Fibroblast of villous mesenchyme (primary cell): Measurements from ENCODE around the gene IL11. TPM values are rescaled to one million over a fixed set of nuclear protein-coding genes. Genes with fewer than 3 reads are reported as not detected.
A peak's percentile ranks its signal among the peaks of the same experiment; 100 is the strongest.

Experiments used
- DNase-seq: peaks from one replicate; pipeline ENCODE4 v3.0.0-alpha.2; 2010; ENCODE audit warnings: low read depth
- H3K4me3 ChIP-seq: 2 replicates; pipeline ENCODE4 v1.5.1; 2011; ENCODE audit warnings: low read depth, mild to moderate bottlenecking, low read length
- total RNA-seq: library from RNA; depleted of rRNA; stranded (reverse); fragments of >200 nt; gene quantifications from 2 replicates; pipeline ENCODE4 v1.2.3, GENCODE V29; 2012
- TF ChIP-seq, protein P1 (sequence below): IDR thresholded peaks from 2 replicates; pipeline ENCODE4 v1.5.1; 2012; ENCODE audit warnings: low read depth, mild to moderate bottlenecking, low read length; ENCODE audit not compliant: insufficient read depth

The IL11 gene
- total RNA-seq, 1 donor = 3.0 TPM

DNA sequence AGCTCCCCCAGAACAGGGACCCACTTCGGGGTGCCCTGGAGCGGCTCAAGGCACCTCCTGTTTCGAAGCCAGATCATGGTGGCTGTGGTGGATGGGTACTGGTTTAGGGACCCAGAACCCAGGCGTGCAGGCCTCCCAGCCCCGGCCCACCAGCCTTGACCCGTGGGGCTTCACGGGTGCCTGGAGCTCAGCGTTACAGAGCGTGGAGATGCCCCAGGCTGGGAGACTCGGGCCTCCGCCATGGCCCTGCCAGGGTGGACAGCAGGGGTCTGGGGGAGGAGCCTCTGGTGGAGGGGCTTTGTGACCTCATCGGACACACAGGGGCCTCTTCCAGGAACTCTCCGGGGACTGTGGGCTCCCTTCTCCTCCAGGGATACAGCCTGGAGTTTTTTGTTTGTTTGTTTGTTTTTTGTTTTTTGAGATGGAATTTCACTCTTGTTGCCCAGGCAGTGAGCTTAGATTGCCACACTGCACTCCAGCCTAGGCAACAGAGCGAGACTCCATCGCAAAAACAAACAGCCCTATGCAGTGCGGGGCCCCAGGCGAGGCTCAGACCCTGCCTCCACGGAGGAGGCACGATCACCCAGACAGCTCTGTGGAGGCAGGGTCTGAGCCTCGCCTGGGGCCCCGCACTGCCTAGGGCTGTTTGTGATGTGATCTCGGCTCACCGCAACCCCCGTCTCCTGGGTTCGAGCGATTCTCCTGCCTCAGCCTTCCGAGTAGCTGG is 7.1 kb downstream of the IL11 start, which contains the start of gene GARIN5B:
Gene GARIN5B, minus strand, starts transcription at position 271 of the 727 bp plus-strand sequence. Its CDS starts 194 bp downstream, at position 77.
- no peak for DNase-seq
- no peak within 1 kb of the TSS for H3K4me3 ChIP-seq
- TF ChIP-seq, protein P1, sequence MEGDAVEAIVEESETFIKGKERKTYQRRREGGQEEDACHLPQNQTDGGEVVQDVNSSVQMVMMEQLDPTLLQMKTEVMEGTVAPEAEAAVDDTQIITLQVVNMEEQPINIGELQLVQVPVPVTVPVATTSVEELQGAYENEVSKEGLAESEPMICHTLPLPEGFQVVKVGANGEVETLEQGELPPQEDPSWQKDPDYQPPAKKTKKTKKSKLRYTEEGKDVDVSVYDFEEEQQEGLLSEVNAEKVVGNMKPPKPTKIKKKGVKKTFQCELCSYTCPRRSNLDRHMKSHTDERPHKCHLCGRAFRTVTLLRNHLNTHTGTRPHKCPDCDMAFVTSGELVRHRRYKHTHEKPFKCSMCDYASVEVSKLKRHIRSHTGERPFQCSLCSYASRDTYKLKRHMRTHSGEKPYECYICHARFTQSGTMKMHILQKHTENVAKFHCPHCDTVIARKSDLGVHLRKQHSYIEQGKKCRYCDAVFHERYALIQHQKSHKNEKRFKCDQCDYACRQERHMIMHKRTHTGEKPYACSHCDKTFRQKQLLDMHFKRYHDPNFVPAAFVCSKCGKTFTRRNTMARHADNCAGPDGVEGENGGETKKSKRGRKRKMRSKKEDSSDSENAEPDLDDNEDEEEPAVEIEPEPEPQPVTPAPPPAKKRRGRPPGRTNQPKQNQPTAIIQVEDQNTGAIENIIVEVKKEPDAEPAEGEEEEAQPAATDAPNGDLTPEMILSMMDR = no peak

DNA sequence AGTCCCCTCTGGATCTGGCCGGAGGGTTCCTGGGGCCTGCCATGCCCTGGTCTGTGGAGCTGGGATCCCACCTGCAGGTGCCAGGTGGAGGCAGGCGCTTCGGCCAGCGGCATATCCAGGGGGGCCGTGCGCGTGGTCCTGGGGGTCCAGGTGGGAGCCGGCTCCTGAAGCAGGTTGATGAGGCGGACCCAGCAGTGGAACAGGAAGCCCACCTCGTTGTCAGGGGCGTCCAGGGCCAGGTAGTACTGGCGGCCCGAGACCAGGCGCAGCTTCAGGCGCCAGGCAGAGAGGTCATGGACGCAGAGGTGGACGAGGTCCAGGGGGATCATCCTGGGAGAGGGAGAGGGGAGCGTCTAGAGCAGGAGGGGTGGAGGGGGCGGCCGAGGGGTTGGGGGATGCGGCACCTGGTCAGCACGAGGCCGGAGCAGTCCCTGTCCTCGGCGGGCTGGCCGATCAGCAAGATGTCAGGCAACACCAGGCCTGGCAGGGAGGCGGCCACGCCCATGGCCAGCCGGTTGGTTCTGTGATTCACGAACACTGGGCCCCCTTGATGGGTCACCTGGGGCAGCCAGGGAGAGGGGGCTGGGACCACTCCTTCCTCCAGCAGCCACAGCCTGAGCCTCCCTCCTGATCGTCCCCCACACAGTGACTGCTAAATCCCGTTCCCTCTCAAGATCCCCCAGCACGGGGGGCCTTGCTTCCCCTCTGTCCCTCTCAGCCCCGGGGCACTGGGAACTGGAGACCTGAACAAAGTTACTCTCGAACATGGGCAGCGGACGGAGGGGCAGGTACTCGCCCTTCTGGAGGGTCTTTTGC is 7.9 kb downstream of the IL11 start:
- H3K4me3 ChIP-seq = no peak overlapping the region
- DNase-seq = no peak
- TF ChIP-seq, protein P1 = no peak

DNA sequence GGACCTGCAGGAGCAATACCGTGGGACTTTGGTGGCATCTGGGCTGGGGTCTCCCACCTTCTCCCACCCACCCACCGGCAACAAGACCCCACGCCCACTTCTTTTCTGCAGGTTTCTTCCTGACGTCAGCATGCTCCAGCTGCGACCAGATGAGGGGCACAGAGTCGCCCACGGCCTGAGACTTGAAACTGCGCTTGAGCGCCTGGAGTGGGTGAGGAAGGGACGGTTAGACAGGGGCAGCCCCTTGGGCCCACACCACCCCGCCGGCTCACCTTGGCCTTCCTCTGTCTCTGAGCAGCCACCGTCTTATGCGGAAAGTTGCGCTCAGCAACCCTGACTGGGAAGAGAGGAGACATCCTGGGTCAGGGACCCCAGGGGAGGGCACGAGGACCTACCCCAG is 9.4 kb downstream of the IL11 start:
- TF ChIP-seq, protein P1 = no peak
- H3K4me3 ChIP-seq = no peak overlapping the region
- no peak for DNase-seq

DNA sequence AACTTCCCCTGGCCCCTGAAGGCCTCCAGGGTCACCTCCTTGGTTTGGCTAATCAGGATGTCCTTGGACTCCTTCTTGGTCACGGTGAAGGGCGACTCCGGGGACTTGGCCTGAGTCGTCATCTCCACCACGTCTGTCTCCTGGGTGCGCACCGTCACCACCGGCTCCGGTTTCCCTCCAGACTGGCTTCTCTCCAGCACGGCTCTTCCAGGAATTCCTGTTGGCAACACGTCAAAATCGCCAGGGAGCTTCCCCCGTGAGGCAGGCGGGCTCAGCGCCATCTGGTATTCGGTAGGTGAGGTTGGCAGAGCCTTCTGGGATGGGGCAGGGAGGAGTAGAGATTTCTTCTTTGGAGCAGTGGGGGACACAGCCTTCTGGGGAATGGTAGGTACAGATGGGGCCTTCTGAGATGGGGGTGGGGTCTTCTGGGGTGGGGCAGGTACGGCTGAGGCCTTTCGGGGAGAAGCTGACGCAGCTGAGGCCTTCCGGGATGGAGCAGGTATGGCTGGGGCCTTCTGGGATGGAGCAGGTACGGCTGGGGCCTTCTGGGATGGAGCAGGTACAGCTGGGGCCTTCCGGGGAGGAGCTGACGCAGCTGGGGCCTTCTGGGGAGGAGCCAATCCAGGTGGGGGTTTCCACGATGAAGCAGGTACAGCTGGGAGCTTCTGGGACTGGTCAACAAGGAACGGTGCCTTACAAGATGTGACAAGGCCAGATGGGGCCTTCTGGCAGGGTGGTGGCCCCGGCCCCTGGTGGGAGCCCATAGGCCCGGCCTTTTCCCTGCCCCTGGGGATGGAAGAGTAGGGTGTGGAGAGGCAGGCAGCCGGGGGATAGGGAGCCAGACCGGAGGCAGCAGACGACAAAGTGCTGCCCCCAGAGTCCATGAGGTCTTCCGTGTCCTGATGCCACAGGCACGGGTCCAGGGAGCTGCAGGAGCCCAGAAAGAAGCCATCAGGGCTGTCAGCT is 11.0 kb downstream of the IL11 start:
- no peak for DNase-seq
- no peak overlapping the region for H3K4me3 ChIP-seq
- TF ChIP-seq, protein P1 = no peak

DNA sequence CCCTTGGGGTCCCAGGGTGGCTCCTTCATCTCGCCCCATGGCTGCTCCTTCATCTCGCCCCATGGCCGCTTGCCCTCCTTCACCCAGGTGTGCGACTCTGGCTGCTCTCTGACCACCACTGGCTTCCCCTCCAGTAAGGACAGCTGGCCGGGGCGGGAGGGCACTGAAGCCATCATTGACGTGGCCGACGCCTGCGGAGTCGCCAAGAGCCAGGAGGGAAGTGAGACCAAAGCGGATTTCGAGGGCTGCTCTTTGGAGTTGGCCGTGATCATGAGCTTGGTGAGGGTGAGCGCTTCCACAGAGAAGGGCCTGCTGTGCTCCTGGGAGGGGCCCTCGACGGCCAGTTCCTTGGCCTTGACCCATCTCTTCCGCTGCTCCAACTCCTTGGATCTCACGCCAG is 11.8 kb downstream of the IL11 start:
- no peak for DNase-seq
- H3K4me3 ChIP-seq = no peak overlapping the region

DNA sequence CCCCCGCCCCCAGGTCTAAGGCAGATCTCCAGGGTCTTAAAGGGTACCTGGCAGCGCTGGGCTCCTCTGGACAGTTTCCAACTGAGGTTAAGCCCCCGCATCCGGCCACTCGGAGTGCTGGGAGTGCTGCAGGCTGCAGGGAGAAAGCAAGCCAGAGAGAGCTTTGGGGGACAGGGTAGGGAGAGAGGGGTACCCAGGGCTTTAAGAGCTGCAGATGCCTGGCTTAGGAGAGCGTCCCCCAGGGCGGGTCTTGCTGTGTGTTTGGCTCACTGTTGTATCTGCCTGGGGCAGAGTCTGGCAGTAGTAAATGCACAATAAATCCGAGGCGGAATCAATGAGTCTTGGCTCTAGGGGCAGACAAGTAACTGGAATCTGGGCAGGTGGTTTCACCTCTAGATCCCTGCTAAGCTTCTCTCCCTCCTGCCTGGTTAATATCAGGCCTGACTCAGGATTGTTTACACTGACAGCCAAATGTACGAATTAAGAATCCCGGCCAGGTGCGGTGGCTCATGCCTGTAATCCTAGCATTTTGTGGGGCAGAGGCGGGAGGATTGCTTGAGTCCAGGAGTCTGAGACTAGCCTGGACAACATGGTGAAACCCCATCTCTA is 14.9 kb downstream of the IL11 start:
- DNase-seq = peak; percentile 24
- no peak overlapping the region for H3K4me3 ChIP-seq
- TF ChIP-seq, protein P1 = no peak

More for the DNA sequence above, 11.8 kb downstream of the IL11 start:
- TF ChIP-seq, protein P1 = no peak
